NCI-H2227 (cell line): ENCODE results near the gene BRWD1.

Source experiments
- DNase-seq: peaks from one replicate; lab custom pipeline; 2025; ENCODE audit not compliant: unreplicated experiment; lab: John Stamatoyannopoulos, UW

Gene BRWD1

GRCh38 chr21:39313571-39314142 is at the start of gene BRWD1:
Gene BRWD1, minus strand, starts transcription at chr21:39313632. Its CDS starts 141 bp downstream, at chr21:39313491.
- DNase-seq: peak; percentile 94

GRCh38 chr21:39362733-39363132 is 49.3 kb upstream of the BRWD1 start:
- DNase-seq: no peak

GRCh38 chr21:39359382-39359781 is 46.0 kb upstream of the BRWD1 start:
- no peak for DNase-seq

DNA sequence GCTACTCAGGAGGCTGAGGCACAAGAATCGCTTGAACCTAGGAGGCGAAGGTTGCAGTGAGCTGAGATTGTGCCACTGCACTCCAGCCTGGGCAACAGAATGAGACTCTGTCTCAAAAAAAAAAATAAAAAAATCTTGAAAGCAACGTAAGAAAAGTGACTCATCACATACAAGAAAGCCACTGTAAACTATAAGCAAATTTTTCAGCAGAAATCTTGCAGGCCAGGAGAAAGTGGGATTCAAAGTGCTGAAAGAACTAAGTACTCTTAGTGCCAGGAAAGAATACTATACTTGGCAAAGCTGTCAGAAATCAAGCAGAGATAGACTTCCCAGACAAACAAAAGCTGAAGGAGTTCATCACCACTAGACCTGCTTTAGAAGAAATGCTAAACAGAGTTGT is 39.9 kb upstream of the BRWD1 start:
- DNase-seq: no peak

DNA sequence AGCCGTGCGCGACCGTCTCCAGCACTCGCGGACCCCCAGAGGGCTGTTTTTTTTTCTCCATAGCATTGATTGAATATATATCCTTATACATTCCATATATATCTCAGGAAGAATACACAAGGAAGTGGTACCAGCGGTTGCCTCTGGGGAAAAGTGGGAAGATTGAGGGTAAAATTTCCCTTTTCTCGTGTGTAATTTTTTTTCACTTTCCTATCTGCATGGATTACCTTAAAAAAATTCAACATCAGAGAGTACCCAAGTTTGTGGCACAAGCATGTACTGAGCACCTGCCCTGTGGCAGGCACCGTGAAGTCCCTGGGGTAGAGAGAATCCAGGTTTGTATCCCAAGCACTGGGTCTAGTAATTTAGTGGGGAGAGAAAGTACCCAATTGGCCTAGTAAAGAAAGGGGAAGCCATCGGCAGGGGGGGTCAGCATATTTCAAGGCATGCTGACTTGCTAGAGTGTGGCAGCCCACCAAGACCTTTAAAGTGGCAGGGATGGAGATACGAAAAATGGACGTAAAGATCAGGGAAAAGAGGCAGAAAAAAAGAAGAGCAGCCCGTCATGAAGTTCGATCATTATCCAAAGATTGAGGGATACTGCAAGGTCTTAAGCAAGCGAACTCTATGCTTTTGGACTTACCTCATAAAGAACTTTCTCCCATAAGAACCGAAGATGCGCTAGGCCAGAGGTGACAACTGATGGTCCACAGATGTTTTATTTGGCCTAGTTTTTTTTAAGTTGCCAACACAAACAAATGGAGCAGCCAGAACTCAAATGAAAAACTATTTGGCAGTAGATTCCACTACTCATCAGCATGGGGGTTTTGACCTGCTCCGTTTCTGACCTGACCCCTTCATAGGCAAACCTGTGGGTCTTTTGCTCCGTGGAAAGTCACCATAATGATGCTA is 36.9 kb upstream of the BRWD1 start:
- DNase-seq: no peak

DNA sequence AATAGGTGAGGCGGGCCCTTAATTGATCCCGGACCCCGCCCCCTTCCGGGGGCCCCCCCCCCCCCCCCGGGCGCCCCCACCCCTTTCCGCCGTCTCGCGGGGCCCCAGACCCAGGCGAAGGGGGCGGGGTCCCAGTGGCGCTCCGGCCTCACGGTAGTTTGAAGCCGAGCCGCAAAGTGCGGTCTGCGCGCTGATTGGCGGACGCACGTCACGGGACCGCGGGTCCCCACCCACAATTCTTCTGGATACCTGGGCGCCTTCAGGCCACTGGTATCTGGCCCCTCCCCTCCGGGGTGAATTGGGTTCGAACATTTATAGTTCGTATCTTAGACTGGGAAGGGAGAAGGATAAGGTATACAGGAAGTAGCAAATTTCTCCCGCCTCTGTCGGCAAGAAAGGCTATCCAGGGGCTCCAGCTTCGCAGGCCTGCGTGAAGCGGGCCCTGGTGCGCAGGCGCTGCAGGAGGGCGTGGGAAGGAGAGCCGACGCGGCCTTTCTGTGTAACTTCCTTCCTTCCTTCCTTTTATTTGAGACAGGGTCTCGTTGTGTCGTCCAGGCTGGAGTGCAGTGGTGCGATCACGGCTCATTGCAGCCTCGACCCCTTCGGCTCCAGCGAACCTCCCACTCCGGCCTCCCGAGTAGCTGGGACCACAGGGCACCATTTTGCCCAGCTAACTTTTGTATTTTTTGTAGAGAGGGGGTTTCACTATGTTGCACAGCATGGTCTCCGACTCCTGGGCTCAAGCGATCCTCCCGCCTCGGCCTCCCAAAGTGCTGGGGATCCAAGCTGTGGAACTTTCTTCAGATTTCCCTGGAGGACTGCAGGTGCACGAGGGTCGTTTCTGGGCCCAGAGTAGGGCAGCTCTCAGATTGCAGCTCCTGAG is 36.0 kb upstream of the BRWD1 start:
- peak; percentile 99 for DNase-seq

GRCh38 chr21:39348355-39349210 is 35.2 kb upstream of the BRWD1 start, which contains the start of gene HMGN1:
Gene HMGN1, minus strand, starts transcription at chr21:39349088. Its CDS starts 171 bp downstream, at chr21:39348917.
- peak; percentile 98 for DNase-seq

DNA sequence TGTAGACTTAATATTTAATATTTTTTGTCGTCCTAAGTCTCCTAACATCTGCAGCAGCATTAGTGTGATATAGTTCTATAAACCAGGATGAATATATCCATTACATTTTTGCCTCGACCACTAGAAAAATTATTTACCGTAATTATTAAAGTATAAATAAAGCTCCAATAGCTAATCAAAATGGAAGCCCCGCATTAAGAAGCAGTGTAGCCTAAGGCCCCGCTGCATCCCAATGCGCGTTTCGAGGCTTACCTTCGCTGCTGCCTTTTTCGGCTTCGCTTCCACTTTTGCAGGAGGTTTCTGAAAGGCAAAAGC is 34.6 kb upstream of the BRWD1 start:
- no peak for DNase-seq

GRCh38 chr21:39347537-39347936 is 34.1 kb upstream of the BRWD1 start:
- DNase-seq: no peak

- DNase-seq: no peak
Observed at GRCh38 chr21:39346671-39347331, 33.4 kb upstream of the BRWD1 start.

GRCh38 chr21:39346206-39346605 is 32.8 kb upstream of the BRWD1 start:
- DNase-seq: no peak

DNA sequence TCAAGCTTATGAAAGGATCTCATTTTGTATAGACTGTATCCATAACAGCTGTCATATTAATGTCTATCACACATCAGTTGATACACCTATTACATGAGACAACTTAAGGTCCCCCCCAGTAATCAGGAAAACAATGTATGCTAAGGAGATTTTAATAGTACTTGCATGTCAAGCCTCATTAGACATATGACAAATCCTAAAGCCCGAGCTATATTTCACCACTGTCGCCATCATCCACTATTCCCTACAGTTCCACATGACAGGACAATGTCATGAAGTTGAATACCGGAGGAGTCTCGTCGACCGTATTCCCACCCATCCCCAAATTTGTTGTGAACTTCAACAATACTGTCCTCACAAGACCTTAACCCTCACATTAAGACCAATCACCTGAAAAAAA is 32.0 kb upstream of the BRWD1 start:
- DNase-seq: no peak

DNA sequence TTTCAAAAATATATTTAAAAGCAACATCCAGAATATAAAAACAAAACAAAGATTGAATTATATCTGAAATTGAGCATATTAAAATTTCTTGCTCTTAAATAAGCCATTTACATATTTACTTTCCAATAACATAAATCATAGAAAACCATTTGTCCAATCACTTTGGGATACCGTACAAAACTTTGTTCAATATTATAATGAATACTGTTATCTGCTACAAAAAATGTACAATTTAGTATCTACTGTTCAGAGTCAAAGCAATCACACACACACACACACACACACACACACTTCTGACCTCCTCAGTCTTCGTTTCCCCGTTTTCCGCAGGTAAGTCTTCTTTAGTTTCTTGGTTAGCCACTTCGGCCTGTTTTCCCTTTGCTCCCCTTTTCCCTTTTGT is 31.4 kb upstream of the BRWD1 start:
- DNase-seq: no peak

- DNase-seq: no peak
Observed at GRCh38 chr21:39341249-39341923, 28.0 kb upstream of the BRWD1 start.

DNA sequence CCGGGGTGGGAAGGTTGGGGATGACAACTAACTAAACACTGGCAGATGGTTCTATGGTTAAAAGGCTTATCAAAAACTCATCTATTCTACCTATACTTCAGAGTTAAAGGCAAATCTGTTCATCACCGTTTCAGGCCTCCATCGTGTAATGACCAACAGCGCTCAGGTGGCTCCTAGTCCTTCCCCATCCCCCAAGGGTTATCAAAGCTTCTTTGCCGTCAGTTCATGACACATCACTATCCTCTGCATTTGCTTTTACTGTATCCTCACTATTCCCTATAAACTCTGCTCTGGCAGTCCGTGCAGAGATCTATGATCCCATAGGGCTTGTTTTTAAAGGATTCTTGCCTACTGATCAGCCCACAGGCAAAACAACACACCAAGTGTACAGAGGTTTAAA is 27.3 kb upstream of the BRWD1 start:
- DNase-seq: no peak

- DNase-seq: no peak
Observed at GRCh38 chr21:39339231-39339630, 25.8 kb upstream of the BRWD1 start.

- DNase-seq: peak; percentile 86
Observed at GRCh38 chr21:39336457-39337008, 23.1 kb upstream of the BRWD1 start.

- DNase-seq: no peak
Observed at GRCh38 chr21:39334611-39335010, 21.2 kb upstream of the BRWD1 start.

- DNase-seq: no peak
Observed at GRCh38 chr21:39332175-39332574, 18.7 kb upstream of the BRWD1 start.
